ENCODE measurements around the gene CAMK1D. TPM values are rescaled to one million over a fixed set of nuclear protein-coding genes. Genes with fewer than 3 reads are reported as not detected.

Gene CAMK1D
- total RNA-seq, 1 experiment from 2014 or later, result 6.3 TPM

- no peak overlapping the region for H2BK20ac ChIP-seq (ENCODE audit: low read depth, low read length, poor library complexity, severe bottlenecking)
These were observed 289.4 kb downstream of the CAMK1D start for GRCh38 chr10:12638781-12639180.

More at GRCh38 chr10:12638781-12639180, 289.4 kb downstream of the CAMK1D start:
- Histone ChIP-seq H3K9me3 (ENCODE audit: control insufficient read depth, low read depth, low read length) (no peaks in the 10 kb centered on the region), H2BK5ac (ENCODE audit: insufficient read length, low read length) (no peak overlapping the region), H3K4ac (ENCODE audit: low read depth, low read length) (no peak overlapping the region), H2BK120ac (ENCODE audit: low read depth, low read length, poor library complexity, severe bottlenecking) (no peak overlapping the region), H3K4me1 (ENCODE audit: insufficient read depth, low read length) (no peaks in the 10 kb centered on the region; the same call in 1 of the 2 replicates), H2BK12ac (ENCODE audit: insufficient read length, low read depth, low read length) (no peak overlapping the region), H3K14ac (ENCODE audit: insufficient read depth, low read length) (no peak overlapping the region), H3K79me1 (ENCODE audit: insufficient read depth, low read depth, low read length, poor library complexity, severe bottlenecking) (no peaks in the 10 kb centered on the region), H3K23ac (ENCODE audit: insufficient read length, low read depth, low read length) (no peak overlapping the region), H3K9ac (ENCODE audit: extremely low read depth, insufficient read length, low read length) (no peak overlapping the region), H2BK15ac (ENCODE audit: low read depth, low read length) (no peak overlapping the region), H2AFZ (ENCODE audit: low read length) (no peak overlapping the region), H3K4me2 (ENCODE audit: insufficient read depth, insufficient read length, low read length) (no peak overlapping the region), H2AK5ac (ENCODE audit: insufficient read length, low read length) (no peak overlapping the region), H3K27me3 (ENCODE audit: insufficient read depth, low read length) (no peaks in the 10 kb centered on the region), H4K5ac (ENCODE audit: insufficient read length, low read depth, low read length) (no peak overlapping the region), H3K56ac (ENCODE audit: insufficient read length, low read depth, low read length) (no peak overlapping the region), H4K20me1 (ENCODE audit: control insufficient read depth, insufficient read depth, insufficient read length) (no peaks in the 10 kb centered on the region), H3K18ac (ENCODE audit: insufficient read length, low read depth, low read length) (no peak overlapping the region), H3K27ac (ENCODE audit: insufficient read length, low read depth, low read length) (no peak overlapping the region), H4K8ac (replicated peaks; ENCODE audit: insufficient read length, low read depth, low read length) (no peak overlapping the region), H3K79me2 (ENCODE audit: insufficient read depth, low read length) (no peaks in the 10 kb centered on the region), H3K23me2 (ENCODE audit: insufficient read length, low read depth, low read length, poor library complexity, severe bottlenecking) (no peaks in the 10 kb centered on the region), H3T11ph (ENCODE audit: low read length) (no peak overlapping the region), H4K91ac (ENCODE audit: insufficient read length, low read depth, low read length) (no peak overlapping the region)
- no peak overlapping the region for H3K27ac Mint-ChIP-seq
- no peak for DNase-seq
- H3K27me3 Mint-ChIP-seq (ENCODE audit: low read depth), result no peaks in the 10 kb centered on the region
- no CpG with 5 or more reads among the region's 11 CpGs for WGBS (ENCODE audit: extremely low coverage, insufficient read length, low lambda C conversion rate)
- no peak overlapping the region for H3K4me3 Mint-ChIP-seq
- peaks cover 19 to 24% of the 10 kb centered on the region in 2 experiments for H3K4me1 Mint-ChIP-seq
- no peaks in the 10 kb centered on the region for H3K9me3 Mint-ChIP-seq
- TF ChIP-seq, protein P1, sequence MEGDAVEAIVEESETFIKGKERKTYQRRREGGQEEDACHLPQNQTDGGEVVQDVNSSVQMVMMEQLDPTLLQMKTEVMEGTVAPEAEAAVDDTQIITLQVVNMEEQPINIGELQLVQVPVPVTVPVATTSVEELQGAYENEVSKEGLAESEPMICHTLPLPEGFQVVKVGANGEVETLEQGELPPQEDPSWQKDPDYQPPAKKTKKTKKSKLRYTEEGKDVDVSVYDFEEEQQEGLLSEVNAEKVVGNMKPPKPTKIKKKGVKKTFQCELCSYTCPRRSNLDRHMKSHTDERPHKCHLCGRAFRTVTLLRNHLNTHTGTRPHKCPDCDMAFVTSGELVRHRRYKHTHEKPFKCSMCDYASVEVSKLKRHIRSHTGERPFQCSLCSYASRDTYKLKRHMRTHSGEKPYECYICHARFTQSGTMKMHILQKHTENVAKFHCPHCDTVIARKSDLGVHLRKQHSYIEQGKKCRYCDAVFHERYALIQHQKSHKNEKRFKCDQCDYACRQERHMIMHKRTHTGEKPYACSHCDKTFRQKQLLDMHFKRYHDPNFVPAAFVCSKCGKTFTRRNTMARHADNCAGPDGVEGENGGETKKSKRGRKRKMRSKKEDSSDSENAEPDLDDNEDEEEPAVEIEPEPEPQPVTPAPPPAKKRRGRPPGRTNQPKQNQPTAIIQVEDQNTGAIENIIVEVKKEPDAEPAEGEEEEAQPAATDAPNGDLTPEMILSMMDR (conservative IDR thresholded peaks at IDR 0.05), result no peak
- H3K36me3 Mint-ChIP-seq (ENCODE audit: insufficient read depth in 1 of 3, low read depth in 3 of 3), result no peaks in the 10 kb centered on the region; a peak in 1 of 7 replicates

Data from H9 (cell line).